GM23338 (cell line): ENCODE measurements around the gene FN1. TPM values are rescaled to one million over a fixed set of nuclear protein-coding genes. Genes with fewer than 3 reads are reported as not detected.

Experiments
- ATAC-seq: fragments of 200-7000 bp; cut with Tn5 transposase; 3 replicates; pipeline ENCODE4 v1.9.1; 2020
- DNase-seq: peaks from one replicate; pipeline ENCODE4 v3.0.0-alpha.2; 2015; ENCODE audit warnings: low spot score
- H2AFZ ChIP-seq: fragments of 200-600 bp; sonication (generic); 2 replicates; pipeline ENCODE4 v1.8.0; 2016; ENCODE audit warnings: antibody characterized with exemption, mild to moderate bottlenecking, moderate library complexity
- H3F3A ChIP-seq: fragments of 200-600 bp; sonication (generic); replicated peaks from 2 replicates; pipeline ENCODE4 v1.8.0; 2017; ENCODE audit warnings: antibody characterized with exemption, mixed run types, low read depth
- H3K27ac ChIP-seq: fragments of 200-600 bp; sonication (generic); 2 replicates; pipeline ENCODE4 v1.6.1; 2016; ENCODE audit warnings: low read depth
- H3K27me3 ChIP-seq: fragments of 200-600 bp; sonication (generic); 2 replicates; pipeline ENCODE4 v1.8.0; 2016; ENCODE audit warnings: mild to moderate bottlenecking, mixed run types, moderate library complexity; ENCODE audit not compliant: insufficient read depth
- H3K36me3 ChIP-seq: fragments of 200-600 bp; sonication (generic); 2 replicates; pipeline ENCODE4 v1.8.0; 2016; ENCODE audit warnings: mild to moderate bottlenecking; ENCODE audit not compliant: insufficient read depth
- H3K4me1 ChIP-seq: fragments of 200-600 bp; sonication (generic); 2 replicates; pipeline ENCODE4 v1.8.0; 2016; ENCODE audit warnings: mild to moderate bottlenecking, moderate library complexity; ENCODE audit not compliant: insufficient read depth
- H3K4me2 ChIP-seq: fragments of 200-600 bp; sonication (generic); 2 replicates; pipeline ENCODE4 v1.7.1; 2017; ENCODE audit warnings: mixed run types
- H3K4me3 ChIP-seq: fragments of 200-600 bp; sonication (generic); 2 replicates; pipeline ENCODE4 v1.6.1; 2016; ENCODE audit warnings: mixed run types
- H3K79me2 ChIP-seq: fragments of 200-600 bp; sonication (generic); replicated peaks from 2 replicates; pipeline ENCODE4 v1.8.0; 2017; ENCODE audit warnings: mild to moderate bottlenecking; ENCODE audit not compliant: insufficient read depth
- H3K9me2 ChIP-seq: fragments of 200-600 bp; sonication (generic); 2 replicates; pipeline ENCODE4 v1.8.0; 2017; ENCODE audit not compliant: insufficient read depth
- H4K20me1 ChIP-seq: fragments of 200-600 bp; sonication (generic); replicated peaks from 2 replicates; pipeline ENCODE4 v1.8.0; 2017; ENCODE audit warnings: mild to moderate bottlenecking; ENCODE audit not compliant: insufficient read depth
- H3K27ac Mint-ChIP-seq: 2 replicates; pipeline ENCODE4 v1.8.0; 2020; ENCODE audit warnings: inconsistent platforms, mild to moderate bottlenecking, moderate library complexity, mixed read lengths
- H3K27me3 Mint-ChIP-seq: 3 replicates; pipeline ENCODE4 v1.8.0; 2022; ENCODE audit warnings: low read depth, mild to moderate bottlenecking, moderate library complexity, mixed read lengths, inconsistent platforms; ENCODE audit not compliant: insufficient read depth, poor library complexity
- H3K36me3 Mint-ChIP-seq: 3 replicates; pipeline ENCODE4 v1.8.0; 2021; ENCODE audit warnings: low read depth, mild to moderate bottlenecking, inconsistent platforms, moderate library complexity, mixed read lengths
- H3K4me1 Mint-ChIP-seq: 3 replicates; pipeline ENCODE4 v1.8.0; 2020; ENCODE audit warnings: mild to moderate bottlenecking, inconsistent platforms, mixed read lengths
- H3K4me3 Mint-ChIP-seq: 3 replicates; pipeline ENCODE4 v1.8.0; 2021; ENCODE audit warnings: moderate library complexity, mild to moderate bottlenecking, inconsistent platforms, mixed read lengths
- H3K9me3 Mint-ChIP-seq: 3 replicates; pipeline ENCODE4 v1.8.0; 2020; ENCODE audit warnings: moderate library complexity, mild to moderate bottlenecking, inconsistent platforms, mixed read lengths
- CREB1 ChIP-seq: fragments of 250-450 bp; sonication (Bioruptor Pico); IDR thresholded peaks from 2 replicates; pipeline ENCODE4 v1.5.0; 2020; ENCODE audit warnings: low read depth, mild to moderate bottlenecking, moderate library complexity
- EZH2 ChIP-seq: fragments of 200-600 bp; sonication (generic); IDR thresholded peaks from one replicate; pipeline ENCODE4 v1.8.0; 2017; ENCODE audit warnings: antibody characterized with exemption, mild to moderate bottlenecking, low read depth; ENCODE audit not compliant: unreplicated experiment
- EZH2phosphoT487 ChIP-seq: fragments of 200-600 bp; sonication (generic); IDR thresholded peaks from one replicate; pipeline ENCODE4 v1.8.1; 2018; ENCODE audit warnings: antibody characterized with exemption; ENCODE audit not compliant: unreplicated experiment
- JUNB ChIP-seq: IDR thresholded peaks from one replicate; pipeline ENCODE4 v1.6.1; 2016; ENCODE audit warnings: antibody characterized with exemption; ENCODE audit not compliant: unreplicated experiment
- NANOG ChIP-seq: IDR thresholded peaks from 2 replicates; pipeline ENCODE4 v1.6.1; 2016; ENCODE audit warnings: antibody characterized with exemption, borderline replicate concordance
- POLR2AphosphoS5 ChIP-seq: IDR thresholded peaks from 2 replicates; pipeline ENCODE4 v1.6.1; 2016; ENCODE audit warnings: antibody characterized with exemption, low read depth
- ZNF114 ChIP-seq: fragments of 250-450 bp; sonication (Bioruptor Pico); IDR thresholded peaks from 2 replicates; pipeline ENCODE4 v1.5.0; 2020; ENCODE audit warnings: mild to moderate bottlenecking, moderate library complexity
- ZNF331 ChIP-seq: fragments of 250-450 bp; sonication (Bioruptor Pico); IDR thresholded peaks from 2 replicates; pipeline ENCODE4 v1.5.0; 2020; ENCODE audit warnings: low read depth, mild to moderate bottlenecking, moderate library complexity
- polyA plus RNA-seq: library from polyadenylated mRNA; unstranded; fragments of >200 nt; fragmentation: Nextera tagmentation; extraction: Ambion mirVana; gene quantifications from 2 replicates; pipeline ENCODE4 v1.2.1, GENCODE V29; 2016
- total RNA-seq: library from RNA; depleted of rRNA; stranded (reverse); fragments of >200 nt; shearing (Covaris generic); gene quantifications from 2 replicates; pipeline ENCODE4 v1.2.3, GENCODE V29; 2014
- TF ChIP-seq, protein P1 (sequence below), 2 experiments: fragments of 200-600 bp in 1 of 2; sonication (generic) in 1 of 2; conservative IDR thresholded peaks; 2 replicates each; pipeline versions ENCODE4 v1.5.1 to v1.6.1; 2016 to 2017; ENCODE audit warnings: antibody characterized with exemption in 2 of 2, low read depth in 2 of 2, mild to moderate bottlenecking in 2 of 2, moderate library complexity in 1 of 2
- TF ChIP-seq, protein P2 (sequence below): IDR thresholded peaks from 2 replicates; pipeline ENCODE4 v1.6.1; 2016; ENCODE audit warnings: antibody characterized with exemption

FN1 gene
- total and polyA plus RNA-seq, 2 experiments from 2014 or later: 79.6 to 255 TPM

DNA sequence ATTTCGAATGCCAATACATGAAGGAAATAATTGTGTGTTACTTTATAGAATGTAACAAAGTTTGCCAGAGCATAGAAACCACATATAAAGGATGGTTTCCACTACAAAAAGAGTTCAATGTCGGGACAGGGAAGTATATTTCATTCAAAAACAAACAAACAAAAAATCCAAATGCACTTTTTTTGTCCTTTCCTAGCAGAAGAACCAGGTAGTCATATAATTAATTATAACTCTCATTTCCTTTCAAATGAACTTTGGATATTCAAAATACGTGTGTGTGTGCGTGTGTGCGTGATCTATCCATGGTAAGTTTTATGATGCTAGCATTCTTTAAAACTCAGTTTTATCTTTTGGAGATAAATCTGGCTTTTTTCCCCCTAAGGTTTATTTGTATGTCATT, 8.3 kb downstream of the FN1 start (continued):
- TF ChIP-seq, protein P1, sequence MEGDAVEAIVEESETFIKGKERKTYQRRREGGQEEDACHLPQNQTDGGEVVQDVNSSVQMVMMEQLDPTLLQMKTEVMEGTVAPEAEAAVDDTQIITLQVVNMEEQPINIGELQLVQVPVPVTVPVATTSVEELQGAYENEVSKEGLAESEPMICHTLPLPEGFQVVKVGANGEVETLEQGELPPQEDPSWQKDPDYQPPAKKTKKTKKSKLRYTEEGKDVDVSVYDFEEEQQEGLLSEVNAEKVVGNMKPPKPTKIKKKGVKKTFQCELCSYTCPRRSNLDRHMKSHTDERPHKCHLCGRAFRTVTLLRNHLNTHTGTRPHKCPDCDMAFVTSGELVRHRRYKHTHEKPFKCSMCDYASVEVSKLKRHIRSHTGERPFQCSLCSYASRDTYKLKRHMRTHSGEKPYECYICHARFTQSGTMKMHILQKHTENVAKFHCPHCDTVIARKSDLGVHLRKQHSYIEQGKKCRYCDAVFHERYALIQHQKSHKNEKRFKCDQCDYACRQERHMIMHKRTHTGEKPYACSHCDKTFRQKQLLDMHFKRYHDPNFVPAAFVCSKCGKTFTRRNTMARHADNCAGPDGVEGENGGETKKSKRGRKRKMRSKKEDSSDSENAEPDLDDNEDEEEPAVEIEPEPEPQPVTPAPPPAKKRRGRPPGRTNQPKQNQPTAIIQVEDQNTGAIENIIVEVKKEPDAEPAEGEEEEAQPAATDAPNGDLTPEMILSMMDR (conservative IDR thresholded peaks at IDR 0.05; ENCODE audit: low read depth in 2 of 2): no peak
- TF ChIP-seq POLR2AphosphoS5 (no peak), EZH2phosphoT487 (no peak), ZNF114 (CRISPR knock-in tag) (no peak)

DNA sequence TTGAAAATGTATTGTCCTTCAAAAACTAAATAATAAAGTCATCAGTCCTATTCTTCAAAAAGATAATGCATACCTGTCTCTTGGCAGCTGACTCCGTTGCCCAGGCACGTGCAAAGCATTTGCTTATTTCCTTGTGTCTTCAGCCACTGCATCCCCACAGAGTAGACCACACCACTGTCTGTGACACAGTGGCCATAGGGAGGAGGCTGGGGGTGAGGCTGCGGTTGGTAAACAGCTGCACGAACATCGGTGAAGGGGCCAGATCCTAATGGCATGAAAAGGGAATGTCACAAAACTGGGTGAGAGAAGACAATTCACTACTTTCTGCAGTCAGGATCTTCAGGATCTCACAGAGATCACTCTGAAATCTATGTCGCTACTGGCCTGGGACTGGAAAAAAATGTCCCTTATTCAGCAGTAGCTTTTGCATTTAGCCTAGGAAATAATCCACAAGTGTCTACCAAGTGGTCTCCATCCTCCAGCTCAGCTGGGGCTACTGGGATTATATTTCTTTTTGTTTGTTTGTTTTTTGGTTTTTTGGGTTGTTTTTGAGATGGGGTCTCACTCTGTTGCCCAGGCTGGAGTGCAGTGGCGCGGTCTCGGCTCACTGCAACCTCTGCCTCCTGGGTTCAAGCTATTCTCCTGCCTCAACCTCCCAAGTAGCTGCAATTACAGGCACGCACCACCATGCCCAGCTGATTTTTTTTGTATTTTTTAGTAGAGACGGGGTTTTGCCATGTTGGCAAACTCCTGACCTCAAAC, 10.7 kb downstream of the FN1 start:
- no peak overlapping the region for H3K4me3 Mint-ChIP-seq
- no peak for ATAC-seq
- no peaks in the 10 kb centered on the region for H3K9me3 Mint-ChIP-seq
- no peaks in the 10 kb centered on the region for H3K27me3 Mint-ChIP-seq
- Histone ChIP-seq H4K20me1 (no peaks in the 10 kb centered on the region), H3F3A (no peaks in the 10 kb centered on the region), H3K4me1 (no peaks in the 10 kb centered on the region), H3K27me3 (no peaks in the 10 kb centered on the region), H3K9me2 (no peaks in the 10 kb centered on the region), H3K27ac (no peak overlapping the region), H2AFZ (no peak overlapping the region), H3K36me3 (peaks cover 55% of the 10 kb centered on the region), H3K79me2 (no peaks in the 10 kb centered on the region), H3K4me3 (no peak overlapping the region), H3K4me2 (no peak overlapping the region)
- no peak overlapping the region for H3K27ac Mint-ChIP-seq
- H3K36me3 Mint-ChIP-seq: peaks cover 63% of the 10 kb centered on the region
- no peak for DNase-seq
- no peaks in the 10 kb centered on the region for H3K4me1 Mint-ChIP-seq
- no peak for TF ChIP-seq EZH2phosphoT487
- no peak for TF ChIP-seq CREB1 (CRISPR knock-in tag)
- TF ChIP-seq, protein P2, sequence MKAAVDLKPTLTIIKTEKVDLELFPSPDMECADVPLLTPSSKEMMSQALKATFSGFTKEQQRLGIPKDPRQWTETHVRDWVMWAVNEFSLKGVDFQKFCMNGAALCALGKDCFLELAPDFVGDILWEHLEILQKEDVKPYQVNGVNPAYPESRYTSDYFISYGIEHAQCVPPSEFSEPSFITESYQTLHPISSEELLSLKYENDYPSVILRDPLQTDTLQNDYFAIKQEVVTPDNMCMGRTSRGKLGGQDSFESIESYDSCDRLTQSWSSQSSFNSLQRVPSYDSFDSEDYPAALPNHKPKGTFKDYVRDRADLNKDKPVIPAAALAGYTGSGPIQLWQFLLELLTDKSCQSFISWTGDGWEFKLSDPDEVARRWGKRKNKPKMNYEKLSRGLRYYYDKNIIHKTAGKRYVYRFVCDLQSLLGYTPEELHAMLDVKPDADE: no peak
- no peak for TF ChIP-seq ZNF331 (CRISPR knock-in tag)
- TF ChIP-seq POLR2AphosphoS5: no peak

DNA sequence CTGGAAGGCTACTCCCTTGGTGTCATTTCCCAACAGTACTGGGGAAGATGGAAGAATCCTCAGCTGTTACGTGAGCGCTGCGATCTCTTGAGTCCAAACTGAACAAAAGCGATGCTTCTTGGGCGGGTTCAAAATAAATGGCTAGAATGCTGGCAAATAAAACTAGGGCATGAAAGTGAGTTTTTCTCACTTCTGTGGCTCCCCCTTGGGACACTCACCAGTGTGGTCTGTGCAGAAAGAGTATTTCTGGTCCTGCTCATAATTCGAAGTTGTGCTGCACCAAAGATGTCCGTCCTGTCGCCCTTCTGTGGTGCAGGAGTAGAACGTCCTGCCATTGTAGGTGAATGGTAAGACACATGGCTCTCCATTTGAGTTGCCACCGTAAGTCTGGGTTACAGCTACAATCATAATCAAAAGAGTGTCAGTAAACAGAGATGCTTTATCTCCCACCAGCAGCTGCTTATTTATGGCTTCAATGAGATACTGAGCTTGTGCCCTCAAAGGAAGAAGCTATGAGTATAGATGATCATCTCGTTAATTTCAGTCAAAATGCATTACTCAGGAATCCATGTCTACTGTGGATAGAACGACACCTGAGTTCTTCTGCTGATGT, 11.8 kb downstream of the FN1 start:
- Histone ChIP-seq H3K27ac (no peak overlapping the region), H3F3A (no peaks in the 10 kb centered on the region), H3K27me3 (no peaks in the 10 kb centered on the region), H3K4me3 (no peak overlapping the region), H4K20me1 (no peaks in the 10 kb centered on the region; the same call in 1 of the 2 replicates), H3K4me1 (no peaks in the 10 kb centered on the region), H3K36me3 (peaks cover 55% of the 10 kb centered on the region), H3K9me2 (no peaks in the 10 kb centered on the region), H2AFZ (no peak overlapping the region), H3K4me2 (no peak overlapping the region), H3K79me2 (no peaks in the 10 kb centered on the region)
- DNase-seq (no peak), ATAC-seq (no peak)
- no peaks in the 10 kb centered on the region for H3K9me3 Mint-ChIP-seq
- H3K36me3 Mint-ChIP-seq: peaks cover 57% of the 10 kb centered on the region
- no peak overlapping the region for H3K27ac Mint-ChIP-seq
- no peaks in the 10 kb centered on the region for H3K27me3 Mint-ChIP-seq
- no peak overlapping the region for H3K4me3 Mint-ChIP-seq
- H3K4me1 Mint-ChIP-seq: no peaks in the 10 kb centered on the region
- TF ChIP-seq ZNF331 (CRISPR knock-in tag): no peak
- TF ChIP-seq, protein P2: no peak
- TF ChIP-seq NANOG: no peak
- TF ChIP-seq, protein P1 (conservative IDR thresholded peaks at IDR 0.05; ENCODE audit: low read depth in 2 of 2): no peak
- no peak for TF ChIP-seq JUNB
- TF ChIP-seq EZH2: no peak
- TF ChIP-seq POLR2AphosphoS5: no peak
- no peak for TF ChIP-seq EZH2phosphoT487
